NOMO-1 treated with dmso at 0.1 percent for 144 hours (cell line): ENCODE data around the gene MTG2.

Experiments
- DNase-seq: peaks from one replicate; lab custom pipeline; 2025; ENCODE audit not compliant: unreplicated experiment; lab: John Stamatoyannopoulos, UW

MTG2 gene

GRCh38 chr20:62232770-62233645 lies 50.2 kb downstream of the MTG2 start:
- no peak for DNase-seq

GRCh38 chr20:62233684-62234083 lies 50.9 kb downstream of the MTG2 start:
- no peak for DNase-seq

- no peak for DNase-seq
Measured at GRCh38 chr20:62234339-62234738, 51.5 kb downstream of the MTG2 start.

GRCh38 chr20:62235001-62235776 lies 52.4 kb downstream of the MTG2 start:
- DNase-seq: no peak

GRCh38 chr20:62235777-62236157 lies 52.9 kb downstream of the MTG2 start:
- DNase-seq: no peak

GRCh38 chr20:62236200-62236599 lies 53.4 kb downstream of the MTG2 start:
- no peak for DNase-seq

GRCh38 chr20:62236766-62237513 lies 54.1 kb downstream of the MTG2 start:
- no peak for DNase-seq

- DNase-seq: no peak
Measured at GRCh38 chr20:62237514-62237800, 54.6 kb downstream of the MTG2 start.

GRCh38 chr20:62237801-62238568 lies 55.2 kb downstream of the MTG2 start, which contains the start of gene OSBPL2:
Gene OSBPL2, plus strand, starts transcription at chr20:62238521. Its CDS starts 17,664 bp downstream, at chr20:62256185.
- DNase-seq: peak; percentile 95

GRCh38 chr20:62238569-62239277 lies 55.9 kb downstream of the MTG2 start:
- DNase-seq: no peak

GRCh38 chr20:62239278-62239879 lies 56.6 kb downstream of the MTG2 start:
- no peak for DNase-seq

- no peak for DNase-seq
Measured at GRCh38 chr20:62240020-62240685, 57.3 kb downstream of the MTG2 start.

GRCh38 chr20:62241506-62241905 lies 58.7 kb downstream of the MTG2 start:
- DNase-seq: no peak

GRCh38 chr20:62242176-62242575 lies 59.3 kb downstream of the MTG2 start:
- DNase-seq: no peak

- DNase-seq: no peak
Measured at GRCh38 chr20:62243106-62243505, 60.3 kb downstream of the MTG2 start.

- no peak for DNase-seq
Measured at GRCh38 chr20:62243906-62244515, 61.2 kb downstream of the MTG2 start.

- no peak for DNase-seq
Measured at GRCh38 chr20:62244644-62245108, 61.8 kb downstream of the MTG2 start.

- DNase-seq: no peak
Measured at GRCh38 chr20:62245911-62246280, 63.1 kb downstream of the MTG2 start.

- DNase-seq: no peak
Measured at GRCh38 chr20:62246431-62246830, 63.6 kb downstream of the MTG2 start.
